Measurements from ENCODE around the gene PIGBOS1. TPM values are rescaled to one million over a fixed set of nuclear protein-coding genes. Genes with fewer than 3 reads are reported as not detected.

Gene PIGBOS1
- total and polyA plus RNA-seq, 2 donors (not counting 3 experiments of a cell fraction or from before 2014, with no cell fraction given) = 12.8 to 16.5 TPM

DNA sequence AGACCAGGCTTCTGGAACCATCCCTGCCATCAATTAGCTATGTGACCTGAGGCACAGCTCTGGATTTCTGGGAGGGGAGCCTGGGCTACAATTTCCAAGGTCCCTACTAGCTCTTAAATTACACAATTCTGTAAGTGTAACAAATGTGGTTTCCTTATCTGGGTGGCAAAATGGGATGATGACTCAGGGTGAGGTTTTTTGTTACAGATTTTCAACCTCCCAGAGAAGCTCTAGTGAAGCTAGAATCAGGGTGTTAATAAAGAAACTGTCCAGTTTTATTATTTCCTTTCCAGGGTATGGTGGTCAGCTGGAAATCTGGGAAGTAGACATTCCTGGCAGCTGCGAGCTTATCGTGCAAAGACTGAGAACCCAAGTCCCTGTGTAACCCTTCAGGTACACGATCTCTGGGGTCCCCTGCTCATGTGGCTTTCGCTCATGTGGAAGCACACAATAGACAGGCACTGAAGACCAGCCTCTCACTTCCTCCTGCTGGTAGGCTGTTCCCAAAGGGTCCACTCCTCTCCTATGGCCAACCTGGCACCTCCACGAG, 36.6 kb downstream of the PIGBOS1 start:
- H3K36me3 ChIP-seq (ENCODE audit: control insufficient read depth in 2 of 2, extremely low read depth in 1 of 2, insufficient read depth in 2 of 2, low read length in 2 of 2) = no peaks in the 10 kb centered on the region
- peak; percentile 15 for FAIRE-seq
- H3K4me3 ChIP-seq (replicated peaks in 1 of 3; ENCODE audit: insufficient read depth in 1 of 3, low read depth in 1 of 3, low read length in 3 of 3) = no peak overlapping the region
- peaks cover 8% of the 10 kb centered on the region for H3K79me2 ChIP-seq (ENCODE audit: control insufficient read depth, insufficient read depth, low read length)
- H3K4me1 ChIP-seq (ENCODE audit: control insufficient read depth, extremely low read depth, insufficient read depth, low read length) = peaks cover 39% of the 10 kb centered on the region
- no peaks in the 10 kb centered on the region for H4K20me1 ChIP-seq (replicated peaks; ENCODE audit: control insufficient read depth, extremely low read depth, insufficient read depth, low read length)
- no peaks in the 10 kb centered on the region for H3K9me3 ChIP-seq (replicated peaks; ENCODE audit: control insufficient read depth, insufficient read depth, low read length)
- H2AFZ ChIP-seq (ENCODE audit: low read depth, low read length) = peak overlapping the region; percentile 25
- peak; percentile 49 for DNase-seq (ENCODE audit: low read depth, low spot score)
- peak overlapping the region; percentile 35 for H3K4me2 ChIP-seq (ENCODE audit: insufficient read depth, low read length)
- H3K27ac ChIP-seq (ENCODE audit: insufficient read depth, low read depth, low read length) = peak overlapping the region; percentile 6
- dilution Hi-C loops (cut with MboI; ENCODE audit: extremely low pct_ligation_motif_present, low sequenced_read_pairs) (no loop called here), intact Hi-C loops (cut with micrococcal nuclease) (loop anchor here (1.0 kb wide), 1 partner anchor 52 kb away; no protein-coding TSS in a partner anchor)
- TF ChIP-seq EZH2 (IDR thresholded peaks at IDR 0.05; ENCODE audit: borderline replicate concordance, low read depth, low read length, severe bottlenecking) = no peak
- TF ChIP-seq MYC (IDR thresholded peaks at IDR 0.05; ENCODE audit: low read depth, low read length) = no peak
- TF ChIP-seq, protein P1, sequence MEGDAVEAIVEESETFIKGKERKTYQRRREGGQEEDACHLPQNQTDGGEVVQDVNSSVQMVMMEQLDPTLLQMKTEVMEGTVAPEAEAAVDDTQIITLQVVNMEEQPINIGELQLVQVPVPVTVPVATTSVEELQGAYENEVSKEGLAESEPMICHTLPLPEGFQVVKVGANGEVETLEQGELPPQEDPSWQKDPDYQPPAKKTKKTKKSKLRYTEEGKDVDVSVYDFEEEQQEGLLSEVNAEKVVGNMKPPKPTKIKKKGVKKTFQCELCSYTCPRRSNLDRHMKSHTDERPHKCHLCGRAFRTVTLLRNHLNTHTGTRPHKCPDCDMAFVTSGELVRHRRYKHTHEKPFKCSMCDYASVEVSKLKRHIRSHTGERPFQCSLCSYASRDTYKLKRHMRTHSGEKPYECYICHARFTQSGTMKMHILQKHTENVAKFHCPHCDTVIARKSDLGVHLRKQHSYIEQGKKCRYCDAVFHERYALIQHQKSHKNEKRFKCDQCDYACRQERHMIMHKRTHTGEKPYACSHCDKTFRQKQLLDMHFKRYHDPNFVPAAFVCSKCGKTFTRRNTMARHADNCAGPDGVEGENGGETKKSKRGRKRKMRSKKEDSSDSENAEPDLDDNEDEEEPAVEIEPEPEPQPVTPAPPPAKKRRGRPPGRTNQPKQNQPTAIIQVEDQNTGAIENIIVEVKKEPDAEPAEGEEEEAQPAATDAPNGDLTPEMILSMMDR (IDR thresholded peaks at IDR 0.05; ENCODE audit: extremely low read depth in 1 of 2, insufficient read depth in 1 of 2, low read depth in 1 of 2, low read length in 2 of 2) = no peak
- peak; percentile 60 for TF ChIP-seq FOS (IDR thresholded peaks at IDR 0.05; ENCODE audit: borderline replicate concordance, insufficient read depth, low read length)
- TF ChIP-seq POLR2AphosphoS5 (IDR thresholded peaks at IDR 0.05; ENCODE audit: insufficient read depth, low read depth, low read length) = no peak
- TF ChIP-seq, protein P2, sequence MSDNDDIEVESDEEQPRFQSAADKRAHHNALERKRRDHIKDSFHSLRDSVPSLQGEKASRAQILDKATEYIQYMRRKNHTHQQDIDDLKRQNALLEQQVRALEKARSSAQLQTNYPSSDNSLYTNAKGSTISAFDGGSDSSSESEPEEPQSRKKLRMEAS (IDR thresholded peaks at IDR 0.05; ENCODE audit: insufficient read depth, insufficient read length) = no peak
- TF ChIP-seq JUN (IDR thresholded peaks at IDR 0.05; ENCODE audit: borderline replicate concordance, insufficient read depth, insufficient read length, low read depth) = no peak
- peak; percentile 58 for TF ChIP-seq GATA2 (IDR thresholded peaks at IDR 0.05; ENCODE audit: insufficient read depth, insufficient read length, low read depth, low read length)
- TF ChIP-seq POLR2A (IDR thresholded peaks at IDR 0.05; ENCODE audit: low read depth, low read length) = no peak
- POLR2A ChIA-PET = no interaction called here
- no peaks in the 10 kb centered on the region for H3K9me1 ChIP-seq (replicated peaks; ENCODE audit: control insufficient read depth, extremely low read depth, insufficient read depth, low read length)
- H3K27me3 ChIP-seq (ENCODE audit: control insufficient read depth in 2 of 2, insufficient read depth in 2 of 2, low read length in 2 of 2) = no peaks in the 10 kb centered on the region
- no peak overlapping the region for H3K9ac ChIP-seq (replicated peaks; ENCODE audit: extremely low read depth, insufficient read depth, low read length)
- CTCF ChIA-PET = interaction anchor here (0.6 to 1.7 kb wide), 12 partner anchors 8 to 772 kb away, joined by 3 to 8 read pairs (median 4); partner anchors contain the start of genes PIERCE2, PIGB and PIGBOS1
- no TSS peak for BruUV-seq (replicated peaks)
